ENCODE results near the gene POMT1. TPM values are rescaled to one million over a fixed set of nuclear protein-coding genes. Genes with fewer than 3 reads are reported as not detected.
A peak's percentile ranks its signal among the peaks of the same experiment; 100 is the strongest.

The POMT1 gene
- total RNA-seq, 1 donor from 2014 or later: 54.8 TPM

GRCh38 chr9:131529597-131530545 is 27.2 kb downstream of the POMT1 start:
- Mint-ChIP-seq H3K4me3 (peak overlapping the region; percentile 80), H3K36me3 (peaks cover 15% of the 10 kb centered on the region), H3K27ac (peak overlapping the region; percentile 67), H3K27me3 (ENCODE audit: low read depth) (no peaks in the 10 kb centered on the region), H3K4me1 (peaks cover 7% of the 10 kb centered on the region), H3K9me3 (no peaks in the 10 kb centered on the region)
- TF ChIP-seq CTCF (IDR thresholded peaks at IDR 0.05; ENCODE audit: unreplicated experiment): no peak
- DNase-seq (ENCODE audit: low spot score in 2 of 2, unreplicated experiment in 2 of 2): no peak

GRCh38 chr9:131530546-131530919 is 27.8 kb downstream of the POMT1 start:
- Mint-ChIP-seq H3K9me3 (no peaks in the 10 kb centered on the region), H3K4me3 (peak overlapping the region; percentile 80), H3K36me3 (peaks cover 15% of the 10 kb centered on the region), H3K27ac (peak overlapping the region; percentile 67), H3K27me3 (ENCODE audit: low read depth) (no peaks in the 10 kb centered on the region), H3K4me1 (peaks cover 7% of the 10 kb centered on the region)
- DNase-seq (ENCODE audit: low spot score in 2 of 2, unreplicated experiment in 2 of 2): peak in 1 of 2 experiments; percentile 61
- TF ChIP-seq CTCF (IDR thresholded peaks at IDR 0.05; ENCODE audit: unreplicated experiment): no peak

DNA sequence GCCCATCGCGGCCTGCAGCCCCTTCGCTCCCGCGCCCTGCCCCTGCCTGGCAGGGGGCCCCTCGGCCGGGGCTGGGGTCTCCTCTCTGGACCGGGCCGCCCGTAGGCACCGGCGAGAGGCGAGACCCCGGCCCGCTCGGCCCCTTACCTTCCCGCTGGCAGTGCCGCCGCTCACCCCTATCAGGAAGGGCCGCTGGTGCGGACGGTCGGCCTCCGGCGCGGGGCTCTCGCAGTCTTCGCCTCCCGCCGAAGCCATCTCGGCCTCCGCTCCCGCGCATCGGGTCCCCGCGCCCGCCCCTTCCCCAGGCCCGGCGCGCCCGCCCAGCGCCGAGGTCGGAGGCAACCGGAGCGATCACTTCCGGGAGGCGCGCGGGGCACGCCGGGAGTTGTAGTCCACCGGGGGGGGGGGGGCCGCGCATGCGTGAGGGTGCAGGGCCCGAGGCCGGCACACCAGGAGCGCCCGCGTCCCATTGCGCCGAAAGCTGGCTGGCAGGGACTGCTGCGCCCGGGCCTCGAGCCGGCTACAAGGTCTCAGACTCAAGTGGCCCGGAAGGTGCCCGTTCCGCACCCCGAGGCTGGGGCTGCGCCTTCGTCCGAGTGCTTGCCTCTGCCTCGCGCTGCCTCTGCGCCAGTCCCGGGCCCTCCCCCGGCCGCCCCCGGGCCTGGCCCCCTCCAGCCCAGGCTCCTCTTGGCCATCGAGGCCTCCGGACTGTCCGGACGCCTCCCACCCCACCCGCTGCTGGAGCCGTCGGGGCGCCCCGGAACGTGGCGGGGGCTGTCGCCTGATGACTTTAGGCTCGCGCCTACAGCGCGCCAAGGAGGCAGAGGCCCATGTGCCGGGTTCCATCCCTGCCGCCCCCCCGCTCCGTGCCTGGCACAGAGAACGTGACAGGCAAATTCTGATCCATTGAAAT is 28.5 kb downstream of the POMT1 start, which contains the start of gene UCK1:
UCK1 (minus strand) TSS at position 344 of the 913 bp plus-strand sequence; CDS start at position 255, 89 bp downstream.
- H3K4me1 Mint-ChIP-seq: peaks cover 7% of the 10 kb centered on the region
- DNase-seq (ENCODE audit: low spot score in 2 of 2, unreplicated experiment in 2 of 2): peak; percentile 75 to 78
- peaks cover 14% of the 10 kb centered on the region for H3K36me3 Mint-ChIP-seq
- H3K27me3 Mint-ChIP-seq (ENCODE audit: low read depth): no peaks in the 10 kb centered on the region
- peak within 1 kb of the TSS; percentile 67 for H3K27ac Mint-ChIP-seq
- H3K4me3 Mint-ChIP-seq: peak within 1 kb of the TSS; percentile 80
- no peaks in the 10 kb centered on the region for H3K9me3 Mint-ChIP-seq
- no peak for TF ChIP-seq CTCF (IDR thresholded peaks at IDR 0.05; ENCODE audit: unreplicated experiment)

DNA sequence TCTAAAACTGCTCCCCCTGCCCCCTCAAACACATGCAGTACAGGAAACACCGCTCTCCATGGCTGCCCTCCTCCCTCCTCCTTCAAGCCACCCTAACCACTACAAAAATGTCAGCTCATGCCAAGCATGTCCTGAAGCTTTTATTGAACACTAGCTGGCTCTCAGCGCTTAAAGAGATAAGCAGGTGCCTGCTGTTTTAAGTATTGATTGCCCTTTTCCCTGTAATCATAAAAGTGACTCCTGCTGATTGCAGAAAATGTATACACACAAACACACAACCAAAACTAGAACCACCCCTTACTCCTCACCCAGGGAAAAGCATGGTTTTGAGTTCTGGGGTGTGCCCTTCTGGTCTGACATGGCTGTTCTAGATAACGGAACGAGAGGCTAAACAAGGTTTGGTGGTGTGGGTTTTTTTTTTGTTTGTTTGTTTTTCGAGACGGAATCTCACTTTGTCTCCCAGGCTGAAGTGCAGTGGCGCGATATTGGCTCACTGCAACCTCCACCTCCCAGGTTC is 32.1 kb downstream of the POMT1 start:
- Mint-ChIP-seq H3K27me3 (ENCODE audit: low read depth) (no peaks in the 10 kb centered on the region), H3K27ac (no peak overlapping the region), H3K36me3 (no peaks in the 10 kb centered on the region), H3K4me3 (no peak overlapping the region), H3K9me3 (no peaks in the 10 kb centered on the region), H3K4me1 (peaks cover 6% of the 10 kb centered on the region)
- no peak for TF ChIP-seq CTCF (IDR thresholded peaks at IDR 0.05; ENCODE audit: unreplicated experiment)
- no peak for DNase-seq (ENCODE audit: low spot score in 2 of 2, unreplicated experiment in 2 of 2)

DNA sequence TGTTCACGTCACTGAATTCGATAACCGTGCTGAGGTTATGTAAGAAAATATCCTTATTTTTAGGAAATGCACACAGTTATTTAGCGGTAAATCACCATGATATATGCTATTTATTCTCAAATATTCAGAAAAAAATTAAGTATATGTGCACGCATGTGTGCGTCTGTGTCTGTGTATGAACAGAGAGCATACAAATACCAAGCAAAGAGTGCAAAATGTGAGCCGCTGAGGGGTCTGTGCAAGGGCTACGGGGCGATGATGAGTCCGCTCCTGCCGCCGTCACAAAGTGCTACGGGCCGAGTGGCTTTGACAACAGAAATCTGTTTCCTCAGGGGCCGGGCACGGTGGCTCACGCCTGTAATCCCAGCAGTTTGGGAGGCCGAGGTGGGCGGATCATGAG is 35.2 kb downstream of the POMT1 start:
- DNase-seq (ENCODE audit: low spot score in 2 of 2, unreplicated experiment in 2 of 2): no peak
- Mint-ChIP-seq H3K27ac (no peak overlapping the region), H3K9me3 (peaks cover 7% of the 10 kb centered on the region), H3K36me3 (no peaks in the 10 kb centered on the region), H3K4me3 (no peak overlapping the region), H3K27me3 (ENCODE audit: low read depth) (no peaks in the 10 kb centered on the region), H3K4me1 (no peaks in the 10 kb centered on the region)
- no peak for TF ChIP-seq CTCF (IDR thresholded peaks at IDR 0.05; ENCODE audit: unreplicated experiment)

Measured in mesothelial cell of epicardium (in vitro differentiated cells).